CD14-positive monocyte (primary cell): ENCODE data around the gene KCNQ1. TPM values are rescaled to one million over a fixed set of nuclear protein-coding genes. Genes with fewer than 3 reads are reported as not detected.

Source experiments
- DNase-seq, 3 donors: peaks; one replicate each; pipeline ENCODE4 v3.0.0-alpha.2; 2011 to 2022
- H2AFZ ChIP-seq: 2 replicates; pipeline ENCODE4 v1.6.0; 2012; ENCODE audit warnings: mild to moderate bottlenecking, low read depth, low read length, inconsistent platforms; ENCODE audit not compliant: insufficient read depth, poor library complexity, severe bottlenecking
- H3K27ac ChIP-seq, 2 donors: 1 replicate in 1 of 2; 2 replicates in 1 of 2; pipeline ENCODE4 v1.5.1; 2012 to 2013; ENCODE audit warnings: low read length in 2 of 2, control low read depth in 1 of 2, inconsistent platforms in 1 of 2, low read depth in 1 of 2, mild to moderate bottlenecking in 1 of 2
- H3K27me3 ChIP-seq, 2 donors: one replicate each; pipeline versions ENCODE4 v1.6.0 to v1.6.1; 2011 to 2013; ENCODE audit warnings: low read length in 2 of 2; ENCODE audit not compliant: control insufficient read depth in 2 of 2, insufficient read depth in 2 of 2
- H3K36me3 ChIP-seq, 2 donors: replicated peaks in 1 of 2; 1 replicate in 1 of 2; 2 replicates in 1 of 2; pipeline versions ENCODE4 v1.5.1 to v1.6.1; 2012 to 2013; ENCODE audit warnings: low read length in 2 of 2, control low read depth in 1 of 2, inconsistent platforms in 1 of 2, mild to moderate bottlenecking in 1 of 2; ENCODE audit not compliant: insufficient read depth in 2 of 2, control insufficient read depth in 1 of 2
- H3K4me1 ChIP-seq, 2 donors: 1 replicate in 1 of 2; 2 replicates in 1 of 2; pipeline versions ENCODE4 v1.5.1 to v1.6.1; 2012 to 2013; ENCODE audit warnings: low read length in 2 of 2, control low read depth in 1 of 2, inconsistent platforms in 1 of 2, mild to moderate bottlenecking in 1 of 2, moderate library complexity in 1 of 2; ENCODE audit not compliant: insufficient read depth in 2 of 2, control insufficient read depth in 1 of 2
- H3K4me2 ChIP-seq: replicated peaks from 2 replicates; pipeline ENCODE3; 2012; ENCODE audit warnings: low read length, moderate library complexity, mild to moderate bottlenecking; ENCODE audit not compliant: poor library complexity, severe bottlenecking; ENCODE audit errors: extremely low read depth
- H3K4me3 ChIP-seq, 3 experiments: fragments of 200-600 bp in 1 of 3; sonication (generic) in 1 of 3; replicated peaks in 1 of 3; 1 replicate in 2 of 3; 2 replicates in 1 of 3; pipeline ENCODE4 v1.5.1; 2011 to 2013; ENCODE audit warnings: low read length in 3 of 3, mild to moderate bottlenecking in 3 of 3, control low read depth in 2 of 3, low read depth in 2 of 3, inconsistent platforms in 1 of 3, moderate library complexity in 1 of 3
- H3K79me2 ChIP-seq: 2 replicates; pipeline ENCODE4 v1.6.0; 2012; ENCODE audit warnings: mild to moderate bottlenecking, control low read depth, inconsistent platforms, low read length, moderate library complexity; ENCODE audit not compliant: insufficient read depth
- H3K9ac ChIP-seq: 2 replicates; pipeline ENCODE4 v1.6.0; 2017; ENCODE audit warnings: low read length, mild to moderate bottlenecking; ENCODE audit not compliant: insufficient read depth, poor library complexity, severe bottlenecking
- H3K9me3 ChIP-seq, 2 donors: replicated peaks in 1 of 2; 1 replicate in 1 of 2; 2 replicates in 1 of 2; pipeline versions ENCODE4 v1.5.1 to v1.6.1; 2012 to 2013; ENCODE audit warnings: low read length in 2 of 2, control low read depth in 1 of 2; ENCODE audit not compliant: control insufficient read depth in 1 of 2, insufficient read depth in 1 of 2
- H4K20me1 ChIP-seq: 2 replicates; pipeline ENCODE4 v1.6.0; 2012; ENCODE audit warnings: mild to moderate bottlenecking, low read length, control low read depth, moderate library complexity; ENCODE audit not compliant: insufficient read depth
- H3K27ac Mint-ChIP-seq, 7 donors: one replicate each; pipeline ENCODE4 v1.8.0; 2020; ENCODE audit warnings: mild to moderate bottlenecking in 7 of 7, mixed read lengths in 7 of 7, moderate library complexity in 6 of 7, inconsistent platforms in 2 of 7
- H3K27me3 Mint-ChIP-seq, 3 donors: one replicate each; pipeline ENCODE4 v1.8.0; 2021 to 2022; ENCODE audit warnings: low read depth in 3 of 3, mild to moderate bottlenecking in 3 of 3, mixed read lengths in 3 of 3, moderate library complexity in 3 of 3, inconsistent platforms in 1 of 3
- H3K36me3 Mint-ChIP-seq, 2 donors: one replicate each; pipeline ENCODE4 v1.8.0; 2020; ENCODE audit warnings: mixed read lengths in 2 of 2, inconsistent platforms in 1 of 2, mild to moderate bottlenecking in 1 of 2
- H3K4me1 Mint-ChIP-seq: one replicate; pipeline ENCODE4 v1.8.0; 2020; ENCODE audit warnings: mild to moderate bottlenecking, mixed read lengths
- H3K4me3 Mint-ChIP-seq, 2 donors: one replicate each; pipeline ENCODE4 v1.8.0; 2020; ENCODE audit warnings: mild to moderate bottlenecking in 2 of 2, mixed read lengths in 2 of 2, moderate library complexity in 1 of 2
- H3K9me3 Mint-ChIP-seq, 7 donors: one replicate each; pipeline ENCODE4 v1.8.0; 2020 to 2022; ENCODE audit warnings: mixed read lengths in 7 of 7, mild to moderate bottlenecking in 6 of 7, moderate library complexity in 6 of 7, inconsistent platforms in 2 of 7
- WGBS: methylation state at CpG from one replicate; pipeline ENCODE4 v1.1.5; 2013; ENCODE audit warnings: missing lambda C conversion rate; ENCODE audit not compliant: insufficient coverage; 5-methylcytosine and 5-hydroxymethylcytosine counted together
- intact Hi-C, 2 donors: fragments of 100-400 bp; cut with micrococcal nuclease; formaldehyde crosslinking; loops; one replicate each; pipeline versions ENCODE4 v1.15.0 to v1.15.1; 2023
- polyA plus RNA-seq, 3 donors: library from polyadenylated mRNA; depleted of rRNA in 1 of 3; unstranded in 2 of 3; stranded (reverse) in 1 of 3; fragments of 300-500 nt in 2 of 3; fragments of >200 nt in 1 of 3; fragmentation: Illumina TruSeq in 2 of 3; gene quantifications; 1 replicate in 2 of 3; 2 replicates in 1 of 3; pipeline ENCODE4 v1.2.3, GENCODE V29; 2012 to 2021
- TF ChIP-seq, protein P1 (sequence below): fragments of 200-600 bp; IDR thresholded peaks from one replicate; pipeline ENCODE4 v1.8.0; 2022; ENCODE audit warnings: antibody characterized with exemption, mild to moderate bottlenecking

Gene KCNQ1
- polyA plus RNA-seq, 3 donors, result 14.9 to 31.8 (median 21.6) TPM

DNA sequence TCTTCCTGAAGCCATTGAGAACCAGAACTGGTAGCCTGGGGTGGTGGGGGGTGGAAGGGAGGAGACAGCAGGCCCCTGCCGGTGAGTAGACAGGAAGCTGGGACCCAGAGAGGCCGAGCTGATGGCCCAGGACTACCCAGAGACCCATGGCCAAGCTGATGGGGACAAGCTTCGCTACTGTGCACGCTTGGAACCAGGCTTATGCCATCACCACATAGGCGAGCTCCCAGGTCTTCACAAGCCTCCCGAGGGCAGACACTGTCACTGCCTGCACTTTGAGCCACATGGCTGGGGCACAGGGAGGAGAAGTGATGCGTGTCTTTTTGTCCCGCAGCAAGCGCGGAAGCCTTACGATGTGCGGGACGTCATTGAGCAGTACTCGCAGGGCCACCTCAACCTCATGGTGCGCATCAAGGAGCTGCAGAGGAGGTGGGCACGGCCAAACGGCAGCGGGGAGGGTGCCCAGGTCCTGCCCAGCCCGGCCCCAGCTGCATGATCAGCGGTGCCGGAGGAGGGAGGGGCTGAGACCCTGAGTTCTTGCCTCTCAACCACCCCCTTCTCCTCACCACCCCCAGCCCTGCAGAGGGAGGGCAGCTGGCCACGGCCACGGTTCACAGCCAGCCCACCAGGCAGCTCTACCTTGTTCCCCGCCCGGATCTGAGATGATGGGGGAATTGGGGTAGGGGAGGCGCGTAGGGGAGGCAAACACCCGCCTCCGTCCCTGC lies 331.0 kb downstream of the KCNQ1 start:
- H3K4me2 ChIP-seq, result no peak overlapping the region
- H3K36me3 Mint-ChIP-seq, result peaks cover 51 to 61% of the 10 kb centered on the region in 2 donors
- no peak for DNase-seq
- no peaks in the 10 kb centered on the region for H3K27me3 ChIP-seq
- H3K4me3 Mint-ChIP-seq, result no peak overlapping the region
- no peaks in the 10 kb centered on the region for H3K79me2 ChIP-seq
- peaks cover 0 to 3% (median 0%) of the 10 kb centered on the region in 7 donors for H3K9me3 Mint-ChIP-seq
- no peak overlapping the region for H3K4me3 ChIP-seq
- WGBS, result 82% methylated on average over 15 of the region's 29 CpGs
- no peak overlapping the region for H3K9ac ChIP-seq
- H3K27ac Mint-ChIP-seq, result no peak overlapping the region
- no peak overlapping the region for H2AFZ ChIP-seq
- TF ChIP-seq, protein P1, sequence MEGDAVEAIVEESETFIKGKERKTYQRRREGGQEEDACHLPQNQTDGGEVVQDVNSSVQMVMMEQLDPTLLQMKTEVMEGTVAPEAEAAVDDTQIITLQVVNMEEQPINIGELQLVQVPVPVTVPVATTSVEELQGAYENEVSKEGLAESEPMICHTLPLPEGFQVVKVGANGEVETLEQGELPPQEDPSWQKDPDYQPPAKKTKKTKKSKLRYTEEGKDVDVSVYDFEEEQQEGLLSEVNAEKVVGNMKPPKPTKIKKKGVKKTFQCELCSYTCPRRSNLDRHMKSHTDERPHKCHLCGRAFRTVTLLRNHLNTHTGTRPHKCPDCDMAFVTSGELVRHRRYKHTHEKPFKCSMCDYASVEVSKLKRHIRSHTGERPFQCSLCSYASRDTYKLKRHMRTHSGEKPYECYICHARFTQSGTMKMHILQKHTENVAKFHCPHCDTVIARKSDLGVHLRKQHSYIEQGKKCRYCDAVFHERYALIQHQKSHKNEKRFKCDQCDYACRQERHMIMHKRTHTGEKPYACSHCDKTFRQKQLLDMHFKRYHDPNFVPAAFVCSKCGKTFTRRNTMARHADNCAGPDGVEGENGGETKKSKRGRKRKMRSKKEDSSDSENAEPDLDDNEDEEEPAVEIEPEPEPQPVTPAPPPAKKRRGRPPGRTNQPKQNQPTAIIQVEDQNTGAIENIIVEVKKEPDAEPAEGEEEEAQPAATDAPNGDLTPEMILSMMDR, result no peak
- intact Hi-C loops, result no loop called here
- no peak overlapping the region for H3K27ac ChIP-seq
- no peaks in the 10 kb centered on the region for H3K9me3 ChIP-seq
- peaks cover 27 to 31% of the 10 kb centered on the region in 2 donors for H3K4me1 ChIP-seq
- H3K36me3 ChIP-seq, result peaks cover 32 to 65% of the 10 kb centered on the region in 2 donors
- peaks cover 3 to 16% (median 12%) of the 10 kb centered on the region in 3 donors for H3K27me3 Mint-ChIP-seq
- peaks cover 45% of the 10 kb centered on the region for H4K20me1 ChIP-seq
- H3K4me1 Mint-ChIP-seq, result peaks cover 31% of the 10 kb centered on the region

DNA sequence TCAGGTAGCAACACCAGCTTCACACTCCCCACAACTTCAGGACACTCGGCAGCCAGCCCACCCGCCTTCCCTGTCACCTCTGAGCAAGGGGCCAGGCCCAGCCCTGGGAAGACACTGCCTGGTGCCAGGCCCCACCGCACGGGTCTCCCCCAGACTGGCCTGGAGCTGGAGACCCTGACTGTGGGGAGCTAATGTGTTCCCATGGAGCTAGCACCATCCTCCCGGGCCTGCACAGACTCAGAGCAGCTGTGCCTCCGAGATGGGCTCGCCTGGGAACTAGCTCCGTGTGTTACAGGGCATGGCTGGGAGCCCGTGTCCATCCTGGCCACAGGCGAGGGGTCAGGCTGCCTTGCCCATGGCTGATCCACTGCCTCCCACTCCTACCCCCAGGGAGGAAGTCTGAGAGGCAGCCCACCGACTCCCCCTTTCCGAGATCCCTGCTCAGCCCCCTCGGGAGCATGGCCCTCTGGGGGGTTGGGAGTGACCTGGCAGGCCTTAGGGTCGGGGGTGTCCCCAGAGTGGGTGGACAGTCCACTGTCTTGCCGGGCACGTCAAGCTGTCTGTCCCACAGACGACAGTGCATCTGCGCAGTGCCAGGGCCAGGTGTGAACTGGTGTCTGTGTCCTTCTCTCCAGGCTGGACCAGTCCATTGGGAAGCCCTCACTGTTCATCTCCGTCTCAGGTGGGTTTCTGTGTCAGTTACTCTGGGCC lies 331.7 kb downstream of the KCNQ1 start:
- no peak overlapping the region for H2AFZ ChIP-seq
- no peak overlapping the region for H3K4me3 Mint-ChIP-seq
- peaks cover 52% of the 10 kb centered on the region for H4K20me1 ChIP-seq
- intact Hi-C loops, result no loop called here
- H3K27ac Mint-ChIP-seq, result no peak overlapping the region
- peaks cover 3 to 20% (median 12%) of the 10 kb centered on the region in 3 donors for H3K27me3 Mint-ChIP-seq
- 96% methylated on average over 15 of the region's 19 CpGs for WGBS
- no peak for DNase-seq
- H3K36me3 Mint-ChIP-seq, result peaks cover 50 to 58% of the 10 kb centered on the region in 2 donors
- no peaks in the 10 kb centered on the region for H3K9me3 ChIP-seq
- H3K27me3 ChIP-seq, result no peaks in the 10 kb centered on the region
- H3K4me3 ChIP-seq, result no peak overlapping the region
- TF ChIP-seq, protein P1, result no peak
- peaks cover 27 to 60% of the 10 kb centered on the region in 2 donors for H3K36me3 ChIP-seq
- no peak overlapping the region for H3K4me2 ChIP-seq
- no peaks in the 10 kb centered on the region for H3K79me2 ChIP-seq
- H3K9me3 Mint-ChIP-seq, result peaks cover 0 to 3% (median 0%) of the 10 kb centered on the region in 7 donors
- peaks cover 37% of the 10 kb centered on the region for H3K4me1 Mint-ChIP-seq
- no peak overlapping the region for H3K27ac ChIP-seq
- peaks cover 29 to 38% of the 10 kb centered on the region in 2 donors for H3K4me1 ChIP-seq
- H3K9ac ChIP-seq, result no peak overlapping the region
